Astrocyte (in vitro differentiated cells and primary cell): Measurements from ENCODE around the gene CCL25. TPM values are rescaled to one million over a fixed set of nuclear protein-coding genes. Genes with fewer than 3 reads are reported as not detected.

Source experiments
- total RNA-seq: library from RNA; stranded (reverse); gene quantifications from 2 replicates; pipeline ENCODE4 v1.2.1, GENCODE V29; 2021

Gene CCL25
- total RNA-seq, 1 donor from 2014 or later, result not detected

Other genes with a start within 250 kb of the CCL25 start
- 22.1 and 25.7 TPM in 2 replicates for gene EVI5L, start 222.5 kb upstream of the CCL25 start, total RNA-seq
- 0.55 and 1.3 TPM in 2 replicates for gene PRR36, start 178.4 kb upstream of the CCL25 start, total RNA-seq
- gene LRRC8E, start 164.2 kb upstream of the CCL25 start, total RNA-seq, result 6.5 and 6.6 TPM in 2 replicates
- 20.9 and 22.9 TPM in 2 replicates for gene MAP2K7, start 148.9 kb upstream of the CCL25 start, total RNA-seq
- 2.8 and 4.6 TPM in 2 replicates for gene TGFBR3L, start 137.9 kb upstream of the CCL25 start, total RNA-seq
- 14.7 and 15.2 TPM in 2 replicates for gene SNAPC2, start 132.4 kb upstream of the CCL25 start, total RNA-seq
- 49.5 and 55.9 TPM in 2 replicates for gene CTXN1, start 126.6 kb upstream of the CCL25 start, total RNA-seq
- 60.5 and 71.1 TPM in 2 replicates for gene TIMM44, start 109.1 kb upstream of the CCL25 start, total RNA-seq
- 107 TPM in 2 replicates for gene ELAVL1, start 47.1 kb upstream of the CCL25 start, total RNA-seq
- gene FBN3, start 96.8 kb downstream of the CCL25 start, total RNA-seq, result 0.53 and 1.00 TPM in 2 replicates
- gene CERS4, start 156.6 kb downstream of the CCL25 start, total RNA-seq, result 13.3 and 15.7 TPM in 2 replicates